Neural progenitor cell (in vitro differentiated cells): ENCODE measurements around the gene SEZ6L2. TPM values are rescaled to one million over a fixed set of nuclear protein-coding genes. Genes with fewer than 3 reads are reported as not detected.

ENCODE experiments used
- DNase-seq: peaks from one replicate; pipeline ENCODE4 v3.0.0-alpha.2; 2016; ENCODE audit warnings: low spot score
- H2AFZ ChIP-seq: fragments of 200-600 bp; sonication (generic); replicated peaks from 2 replicates; pipeline ENCODE4 v1.6.1; 2016; ENCODE audit warnings: antibody characterized with exemption
- H3F3A ChIP-seq: fragments of 200-600 bp; sonication (generic); 2 replicates; pipeline ENCODE4 v1.6.1; 2016; ENCODE audit warnings: antibody characterized with exemption, low read depth
- H3K27ac ChIP-seq: fragments of 200-600 bp; sonication (generic); 2 replicates; pipeline ENCODE4 v1.5.1; 2016; ENCODE audit warnings: mild to moderate bottlenecking
- H3K27me3 ChIP-seq: fragments of 200-600 bp; sonication (generic); 2 replicates; pipeline ENCODE4 v1.6.1; 2016; ENCODE audit warnings: mild to moderate bottlenecking, moderate library complexity
- H3K36me3 ChIP-seq: fragments of 200-600 bp; sonication (generic); 2 replicates; pipeline ENCODE4 v1.5.1; 2016
- H3K4me1 ChIP-seq: fragments of 200-600 bp; sonication (generic); 2 replicates; pipeline ENCODE4 v1.6.1; 2016; ENCODE audit warnings: mixed run types
- H3K4me2 ChIP-seq: fragments of 200-600 bp; sonication (generic); 2 replicates; pipeline ENCODE4 v1.6.1; 2016
- H3K4me3 ChIP-seq: fragments of 200-600 bp; sonication (generic); 2 replicates; pipeline ENCODE4 v1.5.1; 2016
- H3K79me2 ChIP-seq: fragments of 200-600 bp; sonication (generic); 2 replicates; pipeline ENCODE4 v1.6.1; 2016; ENCODE audit warnings: low read depth
- H3K9ac ChIP-seq: fragments of 200-600 bp; sonication (generic); 2 replicates; pipeline ENCODE4 v1.6.1; 2016
- H3K9me3 ChIP-seq: fragments of 200-600 bp; sonication (generic); 2 replicates; pipeline ENCODE4 v1.5.1; 2016; ENCODE audit warnings: low read depth
- H4K20me1 ChIP-seq: fragments of 200-600 bp; sonication (generic); 2 replicates; pipeline ENCODE4 v1.6.1; 2016; ENCODE audit warnings: low read depth
- H3K27ac Mint-ChIP-seq: 3 replicates; pipeline ENCODE4 v1.8.0; 2021; ENCODE audit warnings: mixed read lengths
- H3K27me3 Mint-ChIP-seq: 2 replicates; pipeline ENCODE4 v1.8.0; 2022; ENCODE audit warnings: low read depth, mild to moderate bottlenecking, inconsistent platforms, moderate library complexity, mixed read lengths; ENCODE audit not compliant: insufficient read depth
- H3K36me3 Mint-ChIP-seq: 3 replicates; pipeline ENCODE4 v1.8.0; 2021; ENCODE audit warnings: mixed read lengths
- H3K4me1 Mint-ChIP-seq: 3 replicates; pipeline ENCODE4 v1.8.0; 2021; ENCODE audit warnings: mixed read lengths
- H3K4me3 Mint-ChIP-seq: 3 replicates; pipeline ENCODE4 v1.8.0; 2021; ENCODE audit warnings: mild to moderate bottlenecking, moderate library complexity, mixed read lengths
- H3K9me3 Mint-ChIP-seq: 3 replicates; pipeline ENCODE4 v1.8.0; 2020; ENCODE audit warnings: mixed read lengths
- CTCF ChIP-seq: fragments of 200-600 bp; sonication (generic); IDR thresholded peaks from 2 replicates; pipeline ENCODE4 v1.5.1; 2017; ENCODE audit warnings: antibody characterized with exemption, mild to moderate bottlenecking
- EZH2 ChIP-seq: fragments of 200-600 bp; sonication (generic); IDR thresholded peaks from 2 replicates; pipeline ENCODE4 v1.6.1; 2017; ENCODE audit warnings: antibody characterized with exemption, mild to moderate bottlenecking, moderate library complexity
- EZH2phosphoT487 ChIP-seq: fragments of 200-600 bp; sonication (generic); IDR thresholded peaks from 2 replicates; pipeline ENCODE4 v1.6.1; 2017; ENCODE audit warnings: antibody characterized with exemption
- total RNA-seq: library from RNA; depleted of rRNA; stranded (reverse); fragments of >200 nt; gene quantifications from 2 replicates; pipeline ENCODE4 v1.2.3, GENCODE V29; 2015; ENCODE audit warnings: low replicate concordance

SEZ6L2 gene
- total RNA-seq, 1 donor from 2014 or later, result 11.7 TPM

DNA sequence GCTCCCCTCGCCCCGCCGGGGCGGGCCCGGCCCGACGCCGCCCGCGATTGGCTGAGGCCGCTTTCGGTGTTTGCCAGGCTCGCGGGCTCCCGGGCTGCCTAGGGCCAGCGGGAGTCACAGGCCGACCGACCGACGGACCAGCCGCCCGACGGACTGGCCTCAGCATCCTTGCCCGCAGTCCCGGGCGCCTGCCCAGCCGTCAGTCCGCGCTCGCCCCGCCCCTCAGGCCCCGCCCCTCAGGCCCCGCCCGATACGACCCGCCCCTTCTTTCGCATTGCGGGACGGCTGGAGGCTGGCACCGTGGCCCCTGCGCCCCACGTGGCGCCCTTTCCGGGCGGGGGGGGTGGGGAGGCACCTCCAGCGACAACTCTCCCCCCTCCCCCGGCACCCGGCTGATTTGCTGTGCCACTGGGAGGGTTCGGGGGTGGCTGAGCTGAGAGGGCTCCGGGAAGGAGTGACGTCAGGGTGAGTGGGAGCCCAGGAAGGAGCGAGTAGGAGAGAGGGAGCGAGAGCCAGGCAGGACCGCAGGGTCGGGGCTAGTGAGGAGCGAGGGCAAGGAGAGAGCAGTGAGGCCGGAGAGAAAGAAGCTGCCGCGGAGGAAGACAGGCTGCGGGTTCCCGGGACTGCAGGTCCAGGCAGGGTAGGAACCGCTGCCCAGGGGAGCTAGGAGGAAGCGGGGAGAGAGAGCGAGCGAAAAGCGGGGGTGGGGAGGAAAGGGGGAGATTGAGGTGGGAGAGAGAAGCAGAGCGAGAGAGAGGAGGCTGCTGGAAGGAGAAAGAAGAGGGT is 945 bp upstream of the SEZ6L2 start, which contains the start of gene ASPHD1:
ASPHD1 (plus strand) TSS at position 387 of the 786 bp plus-strand sequence. CDS start 484 bp downstream, outside the sequence.
- H3K27ac ChIP-seq, result no peak within 1 kb of the TSS
- H2AFZ ChIP-seq, result peak within 1 kb of the TSS; percentile 75
- DNase-seq, result peak; percentile 92
- Mint-ChIP-seq H3K4me1 (peaks cover 14% of the 10 kb centered on the region), H3K36me3 (no peaks in the 10 kb centered on the region), H3K27ac (no peak within 1 kb of the TSS), H3K4me3 (peak within 1 kb of the TSS; percentile 84), H3K9me3 (no peaks in the 10 kb centered on the region), H3K27me3 (peaks cover 23% of the 10 kb centered on the region)
- peaks cover 17% of the 10 kb centered on the region for H4K20me1 ChIP-seq
- no peaks in the 10 kb centered on the region for H3K9me3 ChIP-seq
- peaks cover 12% of the 10 kb centered on the region for H3K27me3 ChIP-seq
- peaks cover 13% of the 10 kb centered on the region for H3F3A ChIP-seq
- no peak within 1 kb of the TSS for H3K9ac ChIP-seq
- TF ChIP-seq EZH2 (no peak), CTCF (no peak)
- peak within 1 kb of the TSS; percentile 64 for H3K4me3 ChIP-seq
- no peaks in the 10 kb centered on the region for H3K79me2 ChIP-seq
- peak within 1 kb of the TSS; percentile 88 for H3K4me2 ChIP-seq
- H3K4me1 ChIP-seq, result peaks cover 10% of the 10 kb centered on the region
- H3K36me3 ChIP-seq, result no peaks in the 10 kb centered on the region

DNA sequence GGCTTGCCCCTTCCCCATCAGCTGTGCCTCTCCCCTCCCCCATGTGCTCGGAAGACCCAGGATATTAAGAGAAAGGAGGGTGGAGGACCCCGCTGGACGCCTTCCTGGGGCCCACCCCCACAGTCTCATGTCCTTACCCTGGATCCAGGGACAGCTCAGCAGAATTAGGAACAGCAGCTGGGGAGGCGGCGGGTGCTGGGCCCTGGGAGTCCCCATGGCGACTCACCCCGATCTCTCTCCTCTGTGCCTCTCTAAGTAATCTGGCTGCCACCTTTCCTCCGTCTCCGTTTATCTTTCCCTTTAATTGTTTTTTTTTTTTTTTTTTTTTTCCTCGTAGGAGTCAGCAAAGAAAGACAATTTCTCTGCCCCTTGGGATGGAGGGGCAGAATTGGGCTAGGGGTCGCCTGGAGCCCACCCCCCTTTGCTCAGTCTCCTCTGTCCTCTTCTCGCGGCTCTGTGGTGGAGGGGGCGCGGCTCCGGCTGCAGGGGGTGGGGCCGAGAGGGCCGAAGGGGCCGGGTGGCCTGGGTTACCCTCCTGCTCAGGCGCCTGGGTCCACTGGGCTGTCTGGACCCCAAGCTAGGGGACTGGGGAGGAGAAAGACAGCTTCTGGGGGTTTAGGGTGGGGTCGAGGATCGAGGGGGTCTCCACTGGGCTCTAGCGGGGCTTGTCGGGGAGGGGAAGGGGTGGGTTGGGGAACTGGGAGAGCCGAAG is 390 bp downstream of the SEZ6L2 start:
- H3F3A ChIP-seq, result peaks cover 13% of the 10 kb centered on the region
- Mint-ChIP-seq H3K4me1 (peaks cover 14% of the 10 kb centered on the region), H3K27me3 (peaks cover 28% of the 10 kb centered on the region), H3K9me3 (no peaks in the 10 kb centered on the region), H3K36me3 (no peaks in the 10 kb centered on the region), H3K4me3 (peak overlapping the region; percentile 77), H3K27ac (no peak overlapping the region)
- peak overlapping the region; percentile 52 for H2AFZ ChIP-seq
- TF ChIP-seq CTCF (no peak), EZH2 (no peak), EZH2phosphoT487 (no peak)
- no peaks in the 10 kb centered on the region for H3K79me2 ChIP-seq
- no peak overlapping the region for H3K9ac ChIP-seq
- no peaks in the 10 kb centered on the region for H3K36me3 ChIP-seq
- H3K4me1 ChIP-seq, result peaks cover 10% of the 10 kb centered on the region
- no peak overlapping the region for H3K27ac ChIP-seq
- H3K27me3 ChIP-seq, result peaks cover 12% of the 10 kb centered on the region
- peak overlapping the region; percentile 64 for H3K4me3 ChIP-seq
- DNase-seq, result peak; percentile 80
- H3K4me2 ChIP-seq, result peak overlapping the region; percentile 88
- peaks cover 17% of the 10 kb centered on the region for H4K20me1 ChIP-seq
- H3K9me3 ChIP-seq, result no peaks in the 10 kb centered on the region

- Mint-ChIP-seq H3K36me3 (no peaks in the 10 kb centered on the region), H3K4me1 (peaks cover 14% of the 10 kb centered on the region), H3K27me3 (peaks cover 28% of the 10 kb centered on the region), H3K4me3 (peak overlapping the region; percentile 77), H3K9me3 (no peaks in the 10 kb centered on the region), H3K27ac (no peak overlapping the region)
- peak; percentile 76 for DNase-seq
- H3K27ac ChIP-seq, result no peak overlapping the region
- H3F3A ChIP-seq, result peaks cover 13% of the 10 kb centered on the region
- no peaks in the 10 kb centered on the region for H3K9me3 ChIP-seq
- H3K27me3 ChIP-seq, result peaks cover 12% of the 10 kb centered on the region
- H3K36me3 ChIP-seq, result no peaks in the 10 kb centered on the region
- H2AFZ ChIP-seq, result peak overlapping the region; percentile 52
- no peak overlapping the region for H3K9ac ChIP-seq
- peaks cover 17% of the 10 kb centered on the region for H4K20me1 ChIP-seq
- H3K4me1 ChIP-seq, result peaks cover 10% of the 10 kb centered on the region
- H3K79me2 ChIP-seq, result no peaks in the 10 kb centered on the region
- H3K4me2 ChIP-seq, result peak overlapping the region; percentile 88
- TF ChIP-seq EZH2phosphoT487 (no peak), EZH2 (no peak), CTCF (no peak)
- H3K4me3 ChIP-seq, result peak overlapping the region; percentile 64
Measured at GRCh38 chr16:29898135-29898803, 1.1 kb downstream of the SEZ6L2 start.
